ENCODE results near the gene NMT1.
A peak's percentile ranks its signal among the peaks of the same experiment; 100 is the strongest.

The NMT1 gene

DNA sequence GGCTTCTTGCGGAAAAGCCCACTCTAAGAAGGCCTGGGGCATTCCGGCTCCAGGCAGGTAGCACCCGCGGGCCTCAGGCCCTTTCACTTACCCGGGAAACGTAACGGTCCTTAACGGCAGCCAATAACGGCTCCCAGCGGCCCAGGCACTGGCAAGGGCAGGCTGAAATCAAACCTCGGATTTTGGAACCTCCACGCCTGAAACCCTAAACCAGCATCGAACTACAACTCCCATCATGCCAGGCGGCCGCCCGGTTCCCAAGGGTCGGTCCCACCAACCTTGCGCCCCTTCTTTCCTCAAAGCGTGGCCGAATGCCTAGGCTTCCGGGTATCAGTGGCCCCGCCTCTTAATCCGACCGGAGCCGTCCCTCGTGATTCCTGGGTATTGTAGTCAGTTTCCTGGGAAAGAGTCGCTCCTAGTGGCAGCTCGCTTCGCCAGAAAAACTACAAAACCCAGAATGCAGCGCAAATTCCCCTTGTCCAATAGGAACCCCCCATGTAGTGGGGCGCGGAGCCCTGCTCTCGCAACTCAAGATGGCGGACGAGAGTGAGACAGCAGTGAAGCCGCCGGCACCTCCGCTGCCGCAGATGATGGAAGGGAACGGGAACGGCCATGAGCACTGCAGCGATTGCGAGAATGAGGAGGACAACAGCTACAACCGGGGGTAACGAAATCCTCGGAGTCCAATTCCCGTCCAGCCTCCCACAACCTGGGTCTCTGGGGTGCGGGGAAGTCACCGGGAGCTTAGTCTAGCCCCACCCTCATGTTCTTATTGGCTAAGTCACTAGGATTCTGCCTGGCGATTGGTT, at the start of gene NMT1:
NMT1 (plus strand) TSS at position 521 of the 809 bp plus-strand sequence; CDS start at position 534, 13 bp downstream.
- peak; percentile 95 for DNase-seq (ENCODE audit: low spot score)

- no peak for DNase-seq (ENCODE audit: low spot score)
Observed at GRCh38 chr17:45011767-45012166, 49.4 kb upstream of the NMT1 start.

DNA sequence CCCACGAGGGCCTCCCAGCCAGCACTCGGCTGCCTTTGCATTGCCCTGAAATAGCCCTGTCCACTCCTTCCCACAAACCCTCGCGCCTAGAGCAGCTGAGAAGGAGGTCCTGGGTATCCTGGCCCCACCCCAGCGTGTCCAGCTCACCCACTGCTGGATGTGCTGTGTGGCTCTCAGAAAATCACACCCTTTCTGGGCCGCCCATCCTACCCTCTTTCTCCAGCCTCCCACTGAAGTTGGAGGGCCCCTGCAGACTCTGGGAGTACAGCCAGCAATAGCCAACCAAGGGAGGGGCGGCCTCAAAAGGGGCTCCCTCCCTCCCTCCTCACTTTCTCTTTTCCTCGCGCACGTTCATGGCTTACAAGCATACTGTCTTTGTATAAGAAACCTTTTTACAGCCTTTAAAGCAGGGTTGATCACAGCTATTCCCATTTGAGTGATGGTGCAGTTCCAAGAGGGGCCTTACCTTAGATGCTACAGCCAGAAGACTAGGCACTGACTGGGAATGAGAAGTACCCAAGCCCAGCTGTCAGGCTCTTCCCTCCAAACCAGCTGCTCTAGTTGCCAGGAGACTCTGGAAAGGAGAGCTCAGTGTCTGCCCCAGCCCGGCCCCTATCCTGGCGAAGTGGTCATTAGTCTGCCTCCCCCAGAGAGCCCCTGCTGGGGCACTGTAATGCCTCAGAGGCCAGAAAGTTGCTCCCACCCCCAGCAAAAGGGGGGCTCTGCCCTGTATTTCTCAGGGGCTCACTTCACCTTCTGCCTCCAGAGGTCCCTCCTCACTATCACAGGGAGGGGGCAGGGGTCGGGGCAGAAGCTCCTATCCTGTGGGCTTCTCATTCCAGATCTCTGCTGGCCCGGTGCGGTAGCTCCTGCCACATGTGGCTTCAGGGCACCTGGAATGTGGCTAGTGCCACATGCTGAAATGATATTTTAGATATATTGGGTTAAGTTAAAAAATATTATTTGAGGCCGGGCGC, 47.8 kb upstream of the NMT1 start:
- DNase-seq (ENCODE audit: low spot score): no peak

DNA sequence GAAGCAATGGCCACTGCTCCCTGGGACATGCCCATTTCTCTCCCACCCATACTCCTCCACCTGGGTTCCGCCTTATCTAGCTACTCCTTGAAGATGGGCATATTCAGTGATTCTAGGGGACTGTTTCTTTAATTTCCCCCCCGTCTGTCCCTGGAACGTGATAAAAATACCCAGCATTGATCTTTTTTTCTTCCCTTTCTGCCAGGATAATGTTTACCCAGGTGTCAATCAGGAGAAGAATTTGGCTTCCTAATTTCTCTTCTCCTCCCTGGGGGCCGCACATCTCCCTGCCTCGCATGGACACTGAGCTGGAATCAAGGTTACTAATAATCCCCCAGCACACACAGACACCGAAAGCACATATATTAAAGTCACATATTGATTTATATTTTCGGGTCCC, 44.9 kb upstream of the NMT1 start:
- DNase-seq (ENCODE audit: low spot score): no peak

- no peak for DNase-seq (ENCODE audit: low spot score)
Observed at GRCh38 chr17:45016823-45017222, 44.3 kb upstream of the NMT1 start.

- no peak for DNase-seq (ENCODE audit: low spot score)
Observed at GRCh38 chr17:45018514-45018847, 42.6 kb upstream of the NMT1 start.

- DNase-seq (ENCODE audit: low spot score): peak; percentile 94
Observed at GRCh38 chr17:45018848-45019711, 42.0 kb upstream of the NMT1 start.

DNA sequence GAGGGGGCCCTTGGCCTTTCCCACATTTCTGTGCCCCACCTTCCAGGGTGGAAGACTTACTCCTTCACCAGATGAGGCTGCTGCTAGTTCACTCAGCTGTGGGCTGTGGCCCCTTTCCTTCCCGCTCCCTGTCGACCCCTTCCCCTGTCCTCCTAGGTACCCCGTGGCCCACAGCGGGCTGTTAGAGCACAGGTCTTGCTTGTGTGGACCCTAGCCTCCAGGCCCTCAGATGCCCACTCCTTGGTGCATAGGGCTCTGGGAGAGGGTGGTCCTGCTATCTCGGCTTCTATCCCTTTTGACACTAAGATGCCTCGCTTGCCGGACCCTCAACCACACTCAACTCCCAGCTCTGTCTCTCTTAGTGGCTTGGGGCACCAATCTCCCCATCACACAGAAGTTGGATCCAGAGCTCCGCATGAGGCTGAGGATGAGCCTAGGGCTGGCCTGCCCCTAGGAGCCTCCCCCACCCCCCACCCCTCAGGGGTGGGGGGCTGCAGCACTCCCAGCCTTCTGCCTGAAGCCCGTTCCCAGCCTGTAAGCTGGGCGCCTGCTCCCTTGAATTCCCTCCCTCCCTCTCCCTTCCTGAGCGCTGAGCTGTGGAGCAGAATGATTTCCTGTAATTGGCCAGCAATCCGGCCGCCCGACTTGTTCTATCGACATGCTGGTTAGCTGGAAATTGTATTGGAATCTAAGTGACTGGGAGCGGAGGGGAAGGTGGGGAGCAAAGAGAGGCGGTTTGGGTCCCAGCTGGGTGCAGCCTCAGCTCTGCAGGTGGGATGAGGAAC, 40.6 kb upstream of the NMT1 start:
- DNase-seq (ENCODE audit: low spot score): no peak

DNA sequence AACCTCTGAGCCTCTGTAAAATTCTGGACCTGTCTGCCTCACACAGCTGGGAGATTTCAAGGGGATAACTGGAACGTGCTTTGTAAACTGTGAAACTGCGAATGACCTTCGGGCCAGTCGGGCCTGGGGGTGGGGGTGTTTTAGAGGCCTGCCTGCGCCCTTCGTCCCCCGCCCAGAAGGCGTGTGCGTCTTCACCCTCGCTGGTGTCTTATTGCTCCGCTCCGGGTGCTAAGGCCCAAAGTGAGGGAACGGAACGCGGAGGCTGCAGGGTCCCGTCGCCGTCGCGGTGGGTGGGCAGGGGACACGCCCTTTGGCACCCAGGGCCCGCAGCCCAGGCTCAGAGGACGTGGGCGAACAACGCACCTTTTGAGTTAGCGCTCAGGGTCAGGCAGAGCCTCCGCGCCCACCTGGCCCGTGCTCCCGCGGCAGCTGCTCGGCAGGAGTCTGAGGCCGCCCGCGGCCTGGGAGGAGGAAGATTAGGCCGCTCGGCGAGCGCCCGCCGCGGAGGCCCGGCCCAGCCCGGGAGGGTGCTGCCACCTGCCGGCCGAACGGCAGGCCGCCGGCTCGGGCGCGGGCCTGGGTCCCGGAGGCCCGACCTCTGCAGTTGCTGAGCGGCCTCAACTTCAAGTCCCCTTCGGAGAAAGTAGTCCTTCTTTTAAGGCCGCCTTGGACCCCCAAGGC, 39.4 kb upstream of the NMT1 start:
- DNase-seq (ENCODE audit: low spot score): peak; percentile 95

GRCh38 chr17:45022288-45022648, 38.8 kb upstream of the NMT1 start:
- DNase-seq (ENCODE audit: low spot score): no peak

GRCh38 chr17:45022655-45023339, 38.3 kb upstream of the NMT1 start:
- no peak for DNase-seq (ENCODE audit: low spot score)

- no peak for DNase-seq (ENCODE audit: low spot score)
Observed at GRCh38 chr17:45029096-45029495, 32.0 kb upstream of the NMT1 start.

DNA sequence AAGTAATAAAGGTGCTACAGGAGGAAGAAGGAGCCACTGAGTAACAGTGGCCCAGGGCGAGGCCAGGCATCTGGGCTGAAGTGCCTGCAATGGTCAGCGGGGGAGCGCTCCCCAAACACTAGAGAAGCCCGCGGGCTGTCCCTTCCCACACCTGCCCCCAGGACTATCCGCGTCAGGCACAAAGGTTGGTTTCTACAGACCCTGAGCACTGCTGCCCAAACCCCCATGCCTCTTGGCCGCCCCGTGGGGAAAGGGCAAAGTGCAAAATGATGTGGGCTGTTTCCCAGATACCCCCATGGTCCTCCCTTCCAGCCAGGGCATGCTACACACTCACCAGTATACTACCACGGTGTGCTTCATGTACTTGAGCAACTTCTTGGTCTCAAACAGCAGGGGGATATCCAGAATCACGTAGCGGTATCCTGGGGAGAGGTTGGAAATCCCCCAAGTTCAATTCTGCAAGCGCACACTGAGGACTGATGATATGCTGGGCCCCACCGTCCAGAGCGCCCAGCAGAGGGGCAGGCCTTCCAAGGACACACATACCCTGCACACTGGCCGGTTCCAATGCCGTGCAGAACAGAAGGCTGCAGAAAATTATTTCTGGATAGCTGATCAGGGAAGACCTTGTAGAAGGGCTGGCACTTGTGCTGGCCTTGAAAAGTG, 31.2 kb upstream of the NMT1 start:
- no peak for DNase-seq (ENCODE audit: low spot score)

DNA sequence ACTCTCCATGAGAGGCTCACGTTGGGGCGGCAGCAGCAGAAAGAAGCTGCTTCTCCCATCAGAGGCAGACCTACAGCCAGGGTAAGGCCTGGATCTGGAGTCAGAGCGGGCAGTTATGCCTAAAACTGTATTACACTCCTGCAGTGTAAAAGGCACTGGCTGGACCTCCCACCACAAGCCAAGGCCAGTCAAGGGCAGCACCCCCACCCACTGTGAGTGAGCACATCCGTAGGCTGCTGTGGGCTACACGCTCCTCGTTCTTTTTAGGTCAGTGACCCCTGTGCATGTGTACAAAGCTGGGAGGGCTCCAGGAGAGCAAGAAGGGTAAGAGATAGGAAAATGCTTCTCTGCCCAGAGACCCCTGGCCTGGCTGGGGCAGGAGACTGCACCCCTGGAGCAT, 30.4 kb upstream of the NMT1 start:
- DNase-seq (ENCODE audit: low spot score): no peak

- no peak for DNase-seq (ENCODE audit: low spot score)
Observed at GRCh38 chr17:45031231-45032173, 29.6 kb upstream of the NMT1 start.

GRCh38 chr17:45032174-45032541, 29.0 kb upstream of the NMT1 start:
- DNase-seq (ENCODE audit: low spot score): no peak

DNA sequence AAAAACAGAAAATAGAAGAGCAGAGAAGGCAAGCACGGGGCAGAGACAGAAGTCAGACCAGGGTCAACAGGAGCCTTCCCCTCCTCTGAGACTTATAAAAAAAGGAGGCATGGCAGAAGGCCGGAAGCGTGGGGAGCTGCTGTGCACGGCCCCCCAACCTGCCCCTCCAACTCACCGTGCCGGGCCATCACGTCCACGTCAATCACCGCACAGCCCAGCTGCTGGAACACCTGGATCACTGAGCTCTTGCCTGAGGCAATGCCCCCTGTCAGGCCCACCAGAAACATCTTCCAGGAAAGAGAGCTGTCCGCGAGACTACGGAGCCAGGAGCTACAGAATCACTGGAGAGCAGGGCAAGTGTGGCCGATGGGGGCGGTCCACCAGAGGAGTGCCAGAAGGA, 26.5 kb upstream of the NMT1 start:
- no peak for DNase-seq (ENCODE audit: low spot score)

DNA sequence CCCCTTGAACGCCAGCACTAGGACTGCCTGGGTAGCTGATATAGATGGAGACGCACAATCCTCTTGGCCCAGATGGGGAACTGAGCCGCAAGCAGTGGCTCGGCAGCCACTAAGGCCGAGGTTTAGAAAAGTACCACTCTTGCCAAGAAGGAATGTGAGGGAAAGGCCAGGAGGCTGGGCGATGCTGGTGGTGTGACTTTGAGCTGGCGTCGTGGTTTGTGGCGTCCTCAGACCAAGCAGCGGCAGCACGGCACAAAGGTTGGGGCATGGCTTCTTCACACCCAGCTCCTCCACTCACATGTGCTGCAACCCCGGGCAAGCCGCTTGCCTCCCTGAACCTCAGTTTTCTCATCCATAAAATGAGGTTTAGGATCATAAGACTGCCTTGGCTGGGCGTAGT, 25.3 kb upstream of the NMT1 start:
- DNase-seq (ENCODE audit: low spot score): no peak

DNA sequence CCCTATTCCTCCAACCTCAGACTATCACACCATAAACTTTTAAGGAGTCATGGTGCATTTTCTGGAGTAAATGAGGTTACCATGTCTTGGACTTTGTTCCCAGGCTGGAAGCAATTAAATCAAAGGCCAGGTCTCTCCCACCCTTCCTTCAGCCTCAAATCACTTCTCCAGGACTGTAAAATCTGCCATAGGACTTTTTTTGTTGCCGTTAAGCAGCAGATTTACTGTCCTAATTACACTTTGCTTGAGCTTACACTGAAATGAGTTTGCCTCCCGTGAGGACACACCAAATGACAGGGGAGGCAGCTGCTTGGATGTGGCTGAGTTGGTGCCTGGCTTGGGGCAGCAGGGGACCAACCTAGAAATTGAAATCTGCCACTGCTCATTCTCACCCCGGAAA, 24.4 kb upstream of the NMT1 start:
- no peak for DNase-seq (ENCODE audit: low spot score)

Data from AG20443 (cell line).